ENCODE measurements around the gene KANK2. TPM values are rescaled to one million over a fixed set of nuclear protein-coding genes. Genes with fewer than 3 reads are reported as not detected.
A peak's percentile ranks its signal among the peaks of the same experiment; 100 is the strongest.

The KANK2 gene
- total RNA-seq, 2 donors from 2014 or later: 647 to 689 TPM

GRCh38 chr19:11210656-11210928 lies 13.2 kb upstream of the KANK2 start:
- Histone ChIP-seq H3K4me3 (no peak overlapping the region), H3K9me3 (no peaks in the 10 kb centered on the region), H3K27me3 (replicated peaks; ENCODE audit: insufficient read depth) (no peaks in the 10 kb centered on the region), H3K4me1 (ENCODE audit: control insufficient read depth in 1 of 2, low read depth in 2 of 2) (no peaks in the 10 kb centered on the region), H3K36me3 (no peaks in the 10 kb centered on the region), H3K27ac (no peak overlapping the region)
- DNase-seq (ENCODE audit: low spot score) (no peak), ATAC-seq (ENCODE audit: insufficient number of reproducible peaks, low FRiP score, low read depth) (no peak)
- no peak for TF ChIP-seq CTCF (IDR thresholded peaks at IDR 0.05)

- H3K27ac ChIP-seq: no peak overlapping the region
Measured at GRCh38 chr19:11209839-11210655, 12.7 kb upstream of the KANK2 start.

GRCh38 chr19:11208561-11209471 lies 11.5 kb upstream of the KANK2 start:
- Histone ChIP-seq H3K9me3 (no peaks in the 10 kb centered on the region), H3K27me3 (replicated peaks; ENCODE audit: insufficient read depth) (no peaks in the 10 kb centered on the region), H3K4me1 (ENCODE audit: control insufficient read depth in 1 of 2, low read depth in 2 of 2) (peaks cover 12 to 16% of the 10 kb centered on the region in 2 donors), H3K36me3 (no peaks in the 10 kb centered on the region), H3K27ac (no peak overlapping the region), H3K4me3 (no peak overlapping the region)
- ATAC-seq (ENCODE audit: insufficient number of reproducible peaks, low FRiP score, low read depth) (no peak), DNase-seq (ENCODE audit: low spot score) (no peak)
- TF ChIP-seq CTCF (IDR thresholded peaks at IDR 0.05): no peak

More at GRCh38 chr19:11209839-11210655, 12.7 kb upstream of the KANK2 start:
- H3K27me3 ChIP-seq (replicated peaks; ENCODE audit: insufficient read depth): no peaks in the 10 kb centered on the region
- DNase-seq (ENCODE audit: low spot score) (no peak), ATAC-seq (ENCODE audit: insufficient number of reproducible peaks, low FRiP score, low read depth) (no peak)
- no peaks in the 10 kb centered on the region for H3K9me3 ChIP-seq
- no peaks in the 10 kb centered on the region for H3K36me3 ChIP-seq
- no peak for TF ChIP-seq CTCF (IDR thresholded peaks at IDR 0.05)
- peaks cover 1 to 4% of the 10 kb centered on the region in 2 donors for H3K4me1 ChIP-seq (ENCODE audit: control insufficient read depth in 1 of 2, low read depth in 2 of 2)
- no peak overlapping the region for H3K4me3 ChIP-seq

- Histone ChIP-seq H3K27me3 (replicated peaks; ENCODE audit: insufficient read depth) (no peaks in the 10 kb centered on the region), H3K9me3 (no peaks in the 10 kb centered on the region), H3K36me3 (no peaks in the 10 kb centered on the region), H3K27ac (no peak overlapping the region), H3K4me1 (ENCODE audit: control insufficient read depth in 1 of 2, low read depth in 2 of 2) (peaks cover 18 to 32% of the 10 kb centered on the region in 2 donors), H3K4me3 (no peak overlapping the region)
- no peak for DNase-seq (ENCODE audit: low spot score)
- no peak for ATAC-seq (ENCODE audit: insufficient number of reproducible peaks, low FRiP score, low read depth)
- TF ChIP-seq CTCF (IDR thresholded peaks at IDR 0.05): no peak
Measured at GRCh38 chr19:11205939-11206570, 8.7 kb upstream of the KANK2 start.

- no peak for TF ChIP-seq CTCF (IDR thresholded peaks at IDR 0.05)
- no peak overlapping the region for H3K4me3 ChIP-seq
- H3K27ac ChIP-seq: peak overlapping the region; percentile 97 to 99
- ATAC-seq (ENCODE audit: insufficient number of reproducible peaks, low FRiP score, low read depth) (no peak), DNase-seq (ENCODE audit: low spot score) (no peak)
- no peaks in the 10 kb centered on the region for H3K9me3 ChIP-seq
- H3K27me3 ChIP-seq (replicated peaks; ENCODE audit: insufficient read depth): no peaks in the 10 kb centered on the region
- no peaks in the 10 kb centered on the region for H3K36me3 ChIP-seq
- peaks cover 18 to 32% of the 10 kb centered on the region in 2 donors for H3K4me1 ChIP-seq (ENCODE audit: control insufficient read depth in 1 of 2, low read depth in 2 of 2)
Measured at GRCh38 chr19:11204943-11205349, 7.6 kb upstream of the KANK2 start.

All from thoracic aorta (tissue), 2 donors.